Measurements from ENCODE around the gene DMXL1.
"Not testable (repeated sequence)": the region's sequence is repeated elsewhere in the genome, so short reads cannot be mapped to it uniquely, and the experiment has no call there.

The DMXL1 gene

DNA sequence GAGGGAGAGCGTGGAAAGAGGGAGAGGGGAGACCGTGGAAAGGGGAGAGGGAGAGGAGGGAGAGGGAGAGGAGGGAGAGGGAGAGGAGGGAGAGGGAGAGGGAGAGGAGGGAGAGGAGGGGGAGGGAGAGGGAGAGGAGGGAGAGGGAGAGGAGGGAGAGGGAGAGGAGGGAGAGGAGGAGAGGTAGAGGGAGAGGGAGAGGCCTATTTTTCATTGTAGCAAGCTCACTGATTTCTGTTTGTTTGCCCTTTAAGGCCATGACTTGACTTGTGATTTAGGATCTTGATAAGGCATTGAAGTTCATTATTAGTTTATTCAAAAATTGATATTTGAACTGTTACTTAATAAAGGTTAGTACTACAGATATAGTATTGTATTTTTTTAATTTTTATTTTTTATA, 52.4 kb downstream of the DMXL1 start:
- no peak for DNase-seq

DNA sequence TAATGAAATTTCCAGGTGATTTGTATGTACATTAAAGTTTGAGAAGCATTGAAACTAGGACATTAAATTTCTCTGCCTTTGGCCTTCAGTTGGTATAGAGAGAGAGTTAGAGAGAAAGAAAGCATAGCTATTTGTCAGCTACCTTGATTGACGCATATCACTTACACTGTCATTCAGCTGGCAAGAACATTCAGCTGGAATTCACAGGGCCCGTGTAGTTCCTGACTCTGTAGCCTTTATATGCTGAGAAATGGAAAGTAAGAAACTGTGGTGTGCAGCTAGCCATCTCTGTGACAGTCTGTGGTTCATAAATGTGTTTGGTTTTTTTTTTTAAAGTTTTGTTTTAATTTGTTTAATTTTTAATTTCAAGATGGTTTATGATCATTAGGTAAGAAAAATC, 58.9 kb downstream of the DMXL1 start:
- no peak for DNase-seq

DNA sequence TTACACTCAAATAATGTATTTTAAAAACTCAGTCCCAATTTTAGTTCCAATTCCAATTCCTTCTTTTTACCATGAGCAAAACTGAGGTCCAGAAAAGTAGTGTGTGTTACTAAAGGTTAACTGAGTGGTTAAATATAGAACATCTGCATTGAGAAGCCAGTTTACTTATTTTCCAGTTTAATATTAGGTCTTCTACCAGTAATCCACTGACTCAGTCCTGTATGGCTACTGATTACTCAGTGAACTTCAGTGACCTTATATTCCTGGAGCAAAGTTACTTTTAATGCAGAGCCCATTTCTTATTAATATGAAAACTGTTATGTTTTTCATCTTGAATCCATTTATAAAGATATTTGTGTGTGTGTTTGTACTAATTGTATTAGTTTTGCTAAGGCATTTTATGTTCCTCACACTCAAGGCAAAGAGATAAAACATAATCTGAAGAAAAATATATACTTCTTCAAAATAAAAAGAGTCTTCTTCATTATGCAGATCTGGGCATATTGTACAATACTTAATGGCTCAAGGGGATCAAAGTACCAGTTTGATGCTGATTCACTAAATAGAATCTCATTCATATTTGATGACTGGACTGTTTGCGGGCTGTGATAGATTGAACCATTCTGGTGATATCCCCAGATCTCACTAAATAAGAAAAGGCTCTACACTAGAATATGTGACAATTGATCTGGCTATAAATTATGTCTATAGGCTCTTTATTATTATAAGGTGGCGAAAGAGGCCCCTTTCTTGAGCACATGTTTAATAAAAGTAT, 60.8 kb downstream of the DMXL1 start:
- no peak for DNase-seq

DNA sequence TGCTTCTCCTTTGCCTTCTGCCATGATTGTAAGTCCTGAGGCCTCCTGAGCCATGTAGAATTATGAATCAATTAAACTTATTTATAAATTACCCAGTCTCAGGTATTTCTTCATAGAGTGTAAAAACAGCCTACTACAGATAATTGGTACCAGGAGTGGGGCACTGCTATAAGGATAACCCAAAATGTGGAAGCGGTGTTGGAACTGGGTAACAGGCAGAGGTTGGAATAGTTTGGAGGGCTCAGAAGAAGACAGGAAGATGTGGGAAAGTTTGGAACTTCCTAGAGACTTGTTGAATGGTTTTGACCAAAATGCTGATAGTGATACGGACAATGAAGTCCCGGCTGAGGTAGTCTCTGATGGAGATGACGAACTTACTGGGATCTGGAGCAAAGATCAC, 64.9 kb downstream of the DMXL1 start:
- not testable (repeated sequence) for DNase-seq

DNA sequence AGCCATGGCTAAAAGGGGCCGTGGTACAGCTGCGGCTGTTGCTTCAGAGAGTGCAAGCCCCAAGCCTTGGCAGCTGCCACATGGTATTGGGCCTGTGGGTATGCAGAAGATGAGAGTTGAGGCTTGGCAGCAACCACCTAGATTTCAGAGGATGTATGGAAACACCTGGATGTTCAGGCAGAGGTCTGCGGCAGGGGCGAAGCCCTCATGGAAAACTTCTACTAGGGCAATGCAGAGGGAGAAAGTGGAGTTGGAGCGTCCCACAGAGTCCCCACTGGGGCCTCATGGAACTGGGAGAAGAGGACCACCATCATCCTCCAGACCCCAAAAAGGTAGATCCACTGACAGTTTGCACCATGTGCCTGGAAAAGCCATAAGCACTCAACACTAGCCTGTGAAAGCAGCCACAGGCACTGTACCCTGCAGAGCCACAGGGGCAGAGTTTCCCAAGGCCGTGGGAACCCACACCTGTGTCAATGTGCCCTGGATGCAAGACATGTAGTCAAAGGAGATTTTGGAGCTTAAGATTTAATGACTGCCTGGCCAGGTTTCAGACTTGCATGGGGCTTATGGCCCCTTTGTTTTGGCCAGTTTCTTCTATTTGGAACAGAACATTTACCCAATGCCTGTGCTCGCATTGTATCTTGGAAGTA, 65.9 kb downstream of the DMXL1 start:
- no peak for DNase-seq

DNA sequence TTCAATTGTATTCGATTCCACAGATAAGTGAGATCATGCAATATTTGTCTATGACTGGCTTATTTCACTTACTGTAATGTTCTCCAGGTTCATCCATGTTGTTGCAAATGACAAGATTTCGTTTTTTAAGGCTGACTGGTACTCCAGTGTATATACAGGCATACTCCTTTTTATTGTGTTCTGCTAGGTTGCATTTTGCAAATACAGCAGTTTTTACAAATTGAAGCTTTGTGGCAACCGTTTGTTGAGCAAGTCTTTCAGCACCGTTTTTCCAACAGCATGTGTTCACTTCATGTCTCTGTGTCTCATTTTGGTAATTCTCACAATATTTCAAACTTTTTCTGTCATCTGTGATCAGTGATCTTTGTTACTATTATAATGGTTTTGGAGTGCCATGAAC, 82.7 kb downstream of the DMXL1 start:
- DNase-seq, result no peak

DNA sequence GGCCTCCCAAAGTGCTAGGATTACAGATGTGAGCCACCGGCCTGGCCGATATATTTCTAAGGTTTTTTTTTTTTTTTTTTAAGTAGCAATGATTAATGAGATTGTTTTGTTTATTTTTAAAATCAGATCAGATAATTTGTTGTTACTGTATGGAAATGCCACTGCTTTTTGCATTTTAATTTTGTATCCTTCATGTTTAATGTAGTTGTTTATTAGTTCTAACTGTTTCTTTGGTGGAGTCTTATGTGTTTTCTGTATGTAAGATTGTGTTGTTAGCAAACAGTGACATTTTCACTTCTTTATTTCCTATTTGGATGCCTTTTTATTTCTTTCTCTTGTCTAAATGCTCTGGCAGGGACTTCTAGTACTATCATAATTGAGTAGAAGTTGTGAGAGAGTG, 87.3 kb downstream of the DMXL1 start:
- no peak for DNase-seq

DNA sequence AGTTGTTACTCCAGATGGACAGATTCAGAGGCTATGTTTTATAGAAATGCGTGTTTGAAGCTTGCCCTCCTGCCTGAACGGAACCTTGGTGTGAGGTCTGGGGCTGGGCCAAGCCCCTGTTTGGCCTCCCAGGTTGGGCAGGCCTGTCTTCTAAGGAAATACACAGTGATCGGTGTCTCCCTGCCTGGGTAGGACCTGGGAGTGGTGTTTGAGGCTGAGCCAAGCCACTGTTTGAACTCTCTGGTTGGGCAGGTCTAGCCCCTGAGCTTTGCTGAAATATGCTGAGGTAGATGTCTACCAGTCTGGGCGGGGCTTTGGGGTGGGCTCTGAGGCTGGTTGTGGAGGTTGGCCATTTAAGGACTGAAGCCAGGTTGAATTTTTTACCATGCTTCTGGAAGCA, 90.5 kb downstream of the DMXL1 start:
- DNase-seq, result no peak

DNA sequence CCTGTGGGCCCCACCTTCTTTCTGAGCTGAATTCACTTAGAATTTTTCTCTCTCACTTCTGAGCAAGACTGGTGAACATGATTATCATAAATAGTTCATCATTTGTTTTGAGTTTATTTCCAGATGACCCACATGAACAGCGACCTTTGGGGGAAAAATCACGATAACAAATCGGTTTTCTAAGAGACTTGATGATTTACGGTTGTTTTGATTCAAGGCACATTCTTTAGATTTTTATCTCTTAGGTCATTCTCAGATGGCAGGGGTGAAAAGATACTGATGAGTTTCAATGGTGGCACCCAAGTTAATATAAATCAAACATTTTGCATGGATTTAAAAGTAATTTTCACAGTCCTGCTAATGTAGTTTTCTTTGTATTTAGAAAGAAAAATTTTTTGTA, 95.1 kb downstream of the DMXL1 start:
- no peak for DNase-seq

DNA sequence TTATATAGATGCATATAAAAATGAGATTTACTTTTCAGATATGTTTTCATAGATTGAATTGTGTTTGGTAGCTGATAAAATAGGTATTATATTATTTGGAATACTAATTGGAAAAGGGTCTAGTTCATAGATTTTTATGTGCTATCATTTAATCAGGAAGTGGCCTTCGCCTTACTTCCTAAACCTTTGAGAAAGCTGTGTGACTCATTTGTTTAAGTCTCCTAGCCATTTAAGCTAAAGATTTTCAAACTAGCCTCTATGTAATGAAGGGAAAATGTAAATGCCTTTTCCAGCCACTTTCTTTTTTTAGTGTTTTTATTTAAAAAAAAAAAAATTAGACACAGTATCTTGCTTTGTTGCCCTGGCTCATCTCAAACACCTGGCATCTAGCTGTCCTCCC, 97.5 kb downstream of the DMXL1 start:
- no peak for DNase-seq

DNA sequence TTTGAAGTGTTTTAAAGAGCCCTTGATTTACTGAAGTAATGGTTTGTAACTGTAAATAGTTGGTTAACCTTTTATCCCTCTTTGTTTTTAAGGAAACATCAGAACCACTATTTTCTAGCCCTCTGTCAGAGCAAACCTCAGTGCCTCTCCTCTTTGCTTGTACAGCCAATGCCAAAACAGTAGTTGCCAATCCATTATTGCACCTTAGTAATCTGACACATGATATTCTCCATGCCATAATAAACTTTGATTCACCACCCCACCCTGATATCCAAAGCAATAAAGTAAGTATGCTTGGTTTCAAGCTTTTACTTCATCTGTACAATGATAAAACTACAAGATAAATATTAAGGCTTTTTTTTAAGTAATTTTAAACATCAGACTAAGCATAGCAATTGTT, 100.8 kb downstream of the DMXL1 start:
- no peak for DNase-seq

DNA sequence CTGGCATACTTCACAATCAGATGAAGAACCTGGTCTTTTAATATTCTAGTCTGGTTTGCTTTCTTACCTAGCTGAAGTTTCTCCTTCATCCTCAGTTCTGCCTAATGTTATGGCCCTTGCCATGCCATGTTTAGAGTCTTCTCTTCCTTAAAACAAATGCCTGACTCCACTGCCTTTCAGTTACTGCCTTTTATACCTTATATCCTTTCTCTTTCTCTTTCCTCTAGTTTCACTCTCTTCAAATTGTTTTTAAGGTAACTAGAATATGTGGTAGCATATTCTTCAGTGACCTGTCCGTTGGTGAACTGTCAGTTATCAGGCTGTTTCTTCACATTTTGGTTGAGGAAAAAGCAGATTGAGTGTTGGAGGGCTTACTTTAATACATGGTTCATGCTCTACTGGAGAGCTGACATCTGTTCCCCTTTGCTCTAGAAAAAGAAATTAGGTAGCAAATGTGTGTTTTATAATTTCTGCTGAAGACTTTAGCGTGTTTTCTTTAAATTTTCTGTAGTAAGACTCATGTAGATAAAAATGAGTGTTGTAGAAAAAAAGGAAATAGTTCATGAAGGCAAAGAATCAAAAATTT, 103.8 kb downstream of the DMXL1 start:
- no peak for DNase-seq

DNA sequence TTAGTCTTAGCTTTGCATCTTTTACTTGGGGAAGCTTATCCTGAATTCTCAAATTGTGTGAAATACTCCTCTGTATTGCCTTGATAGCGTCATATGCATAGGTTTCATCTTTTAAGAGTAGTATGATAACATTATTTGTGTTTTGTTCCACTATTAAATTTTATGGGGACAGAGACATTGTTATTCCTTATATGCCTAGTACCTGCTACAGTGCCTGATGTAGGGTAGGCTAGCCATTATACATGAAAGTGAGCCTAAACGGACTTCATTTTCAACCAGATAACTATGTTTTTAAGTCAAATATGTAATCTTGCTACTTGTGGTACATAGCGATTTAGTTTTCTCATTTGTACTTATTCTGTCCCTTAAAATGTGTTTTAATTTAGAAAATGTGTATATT, 105.9 kb downstream of the DMXL1 start:
- DNase-seq, result no peak

DNA sequence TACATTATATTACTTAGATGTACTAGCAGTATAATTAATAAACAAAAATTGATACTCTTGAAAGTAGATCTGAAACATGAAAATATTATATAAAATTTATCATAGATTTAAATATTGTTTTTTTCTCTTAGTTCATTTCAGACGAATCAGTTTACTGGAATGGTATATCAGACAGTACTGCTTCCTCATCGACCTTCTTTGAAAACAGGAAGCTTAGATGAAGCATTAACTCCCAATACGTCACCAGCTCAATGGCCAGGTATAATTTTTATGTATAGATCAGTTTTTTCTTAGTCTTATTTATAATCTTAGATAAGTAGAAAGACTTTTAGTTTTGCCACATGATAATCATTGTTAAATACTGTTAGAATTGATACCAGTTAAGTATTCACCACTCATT, 106.3 kb downstream of the DMXL1 start:
- no peak for DNase-seq

DNA sequence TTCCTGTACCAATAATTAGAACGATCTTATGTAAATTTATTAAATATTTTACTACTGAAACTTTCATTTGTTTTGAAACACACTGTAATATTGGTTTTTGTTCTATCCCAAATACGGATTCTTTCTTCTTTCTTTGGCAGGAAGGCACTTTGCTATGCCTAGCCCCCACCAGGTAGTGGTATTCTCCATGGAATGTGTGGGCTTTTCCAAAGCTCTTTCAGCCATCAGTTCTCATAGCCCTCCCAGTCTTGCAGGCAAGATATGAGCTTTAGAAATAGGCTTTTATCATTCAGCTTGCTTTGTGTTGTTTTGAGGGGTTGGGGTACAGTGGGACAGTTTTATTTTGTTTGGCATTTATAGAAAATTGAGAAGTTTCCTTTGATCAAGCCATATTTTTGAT, 107.5 kb downstream of the DMXL1 start:
- no peak for DNase-seq

DNA sequence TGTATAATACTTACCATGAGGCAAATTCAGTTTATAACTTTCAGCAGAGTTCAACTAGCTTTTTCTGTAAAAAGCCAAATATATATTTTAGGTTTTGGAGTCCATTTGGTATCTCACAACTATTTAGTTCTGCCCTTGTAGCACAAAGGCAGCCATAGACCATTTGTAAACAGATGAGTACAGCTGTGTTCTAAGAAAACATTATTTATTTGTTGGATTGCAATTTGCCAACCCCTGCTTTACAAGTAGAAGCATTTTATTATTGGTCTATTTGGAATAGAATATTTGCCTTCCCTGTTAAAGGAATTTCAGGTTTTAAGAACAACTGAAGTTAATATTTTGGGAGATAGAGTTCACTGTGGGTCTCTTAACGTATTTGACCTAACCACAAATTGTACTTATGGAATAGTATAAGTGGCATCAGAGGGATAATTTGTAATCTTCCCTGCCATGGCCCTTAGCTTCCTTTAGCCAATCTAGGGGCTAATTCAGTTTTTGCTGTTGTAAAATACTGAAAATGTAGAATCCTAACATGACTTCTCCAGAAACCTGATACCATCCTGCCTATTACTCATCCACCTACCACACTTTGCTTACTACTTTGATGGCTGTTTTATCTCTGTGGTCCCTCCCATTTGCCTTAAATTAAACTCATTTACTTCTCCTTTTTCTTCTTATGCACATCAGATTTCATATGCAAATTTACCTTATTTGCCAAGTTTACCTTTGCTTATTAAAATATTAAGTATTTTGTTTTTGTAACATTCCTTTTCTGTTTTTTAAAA, 109.2 kb downstream of the DMXL1 start:
- DNase-seq, result no peak

DNA sequence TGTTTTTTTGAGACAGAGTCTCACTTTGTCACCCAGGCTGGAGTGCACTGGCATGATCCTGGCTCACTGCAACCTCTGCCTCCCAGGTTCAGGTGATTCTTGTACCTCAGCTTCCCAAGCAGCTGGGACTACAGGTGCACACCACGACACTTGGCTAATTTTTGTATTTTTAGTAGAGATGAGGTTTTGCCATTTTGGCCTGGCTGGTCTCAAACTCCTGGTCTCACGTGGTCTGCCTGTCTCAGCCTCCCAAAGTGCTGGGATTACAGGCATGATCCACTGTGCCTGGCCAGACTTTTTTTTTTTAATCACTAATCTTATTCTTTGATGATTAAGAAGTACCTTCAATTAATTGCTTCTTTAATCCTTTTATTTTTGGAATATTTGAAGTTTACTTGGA, 114.6 kb downstream of the DMXL1 start:
- not testable (repeated sequence) for DNase-seq

DNA sequence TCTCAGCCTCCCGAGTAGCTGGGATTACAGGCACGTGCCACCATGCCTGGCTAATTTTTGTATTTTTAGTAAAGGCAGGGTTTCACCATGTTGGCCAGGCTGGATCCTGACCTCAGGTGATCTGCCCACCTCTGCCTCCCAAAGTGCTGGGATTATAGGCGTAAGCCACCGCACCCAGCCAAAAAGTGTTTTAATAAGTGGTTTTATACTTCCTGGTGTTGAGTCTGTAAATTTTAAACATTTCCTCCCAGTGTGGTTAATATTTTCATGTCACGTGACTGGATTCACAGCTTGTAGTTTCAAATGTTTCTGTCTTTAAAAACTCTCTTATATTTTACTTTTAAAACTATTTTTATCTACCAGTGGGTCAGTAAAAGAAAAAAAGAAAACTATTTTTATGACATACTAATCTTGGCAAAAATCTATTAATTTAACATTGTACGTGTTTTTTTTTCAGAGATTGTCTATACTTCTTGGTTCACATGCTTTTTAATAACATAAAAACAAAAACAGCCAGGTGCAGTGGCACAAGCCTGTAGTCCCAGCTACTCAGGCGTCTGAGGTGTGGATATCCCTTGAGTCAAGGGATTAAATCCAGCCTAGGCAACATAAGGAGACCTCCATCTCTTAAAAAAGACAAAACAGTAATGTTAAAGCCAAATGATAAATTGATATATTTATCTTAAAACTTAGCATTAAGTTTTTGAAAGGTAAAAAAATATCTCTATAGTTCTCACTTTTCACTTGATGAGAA, 117.1 kb downstream of the DMXL1 start:
- no peak for DNase-seq

DNA sequence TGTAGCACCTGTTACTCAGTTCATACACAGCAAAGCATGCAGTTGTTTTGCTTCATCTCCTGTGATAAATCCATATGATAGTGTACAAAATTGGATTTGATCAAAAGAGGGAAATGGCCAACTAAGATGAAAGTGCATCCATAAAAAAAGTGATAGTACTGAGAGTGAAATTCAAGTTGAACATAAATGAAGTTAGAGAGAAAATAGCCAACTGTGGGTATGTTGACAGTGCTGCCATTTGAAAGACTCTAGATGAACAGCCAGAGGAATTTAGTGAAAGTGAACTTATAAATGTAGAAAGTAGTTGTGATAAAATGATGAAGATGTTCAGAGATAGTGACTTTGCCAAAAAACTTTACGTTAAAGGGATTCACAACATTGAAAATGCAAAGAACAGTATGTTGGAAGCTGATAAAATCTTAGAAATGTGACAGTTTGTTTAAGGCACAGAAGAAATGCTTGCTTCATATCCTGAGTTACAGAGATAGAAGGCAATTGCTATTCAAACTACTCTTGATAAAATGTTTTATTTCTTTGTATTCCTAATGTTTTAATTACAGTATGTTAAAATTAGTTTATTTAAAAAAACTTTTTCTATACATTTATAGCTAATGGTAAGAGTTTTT, 119.7 kb downstream of the DMXL1 start:
- DNase-seq, result no peak

DNA sequence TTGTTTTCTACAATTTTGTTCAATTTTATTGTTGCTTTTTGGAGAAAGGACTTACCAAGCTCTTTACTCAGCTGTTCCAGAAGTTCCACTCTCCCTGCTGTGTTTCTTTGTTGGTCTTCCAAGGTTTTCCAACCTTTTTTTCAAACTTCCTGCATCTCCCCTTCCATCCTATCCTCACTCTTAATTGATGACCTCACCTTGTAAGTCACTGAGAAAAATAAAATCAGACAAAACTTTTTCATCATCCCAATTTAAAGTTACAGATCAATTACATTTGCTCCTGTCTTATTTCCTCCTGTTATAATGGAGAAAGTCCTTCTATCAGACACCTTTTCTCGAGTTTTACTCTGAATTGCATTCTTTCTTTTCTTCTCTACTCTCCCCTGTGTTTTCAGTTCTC, 121.1 kb downstream of the DMXL1 start:
- DNase-seq, result no peak

DNA sequence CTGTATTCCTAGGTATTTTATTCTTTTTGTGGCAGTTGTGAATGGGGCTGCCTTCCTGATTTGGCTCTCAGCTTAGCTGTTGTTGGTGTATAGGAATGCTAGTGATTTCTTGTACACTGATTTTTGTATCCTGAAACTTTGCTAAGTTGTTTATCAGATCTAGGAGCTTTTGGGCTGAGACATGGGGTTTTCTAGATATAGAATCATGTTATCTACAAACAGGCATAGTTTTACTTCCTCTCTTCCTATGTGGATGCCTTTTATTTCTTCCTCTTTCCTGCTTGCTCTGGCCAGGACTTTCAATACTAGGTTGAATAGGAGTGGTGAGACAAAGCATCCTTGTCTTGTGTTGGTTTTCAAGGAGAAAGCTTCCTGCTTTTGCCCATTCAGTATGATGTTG, 129.9 kb downstream of the DMXL1 start:
- DNase-seq, result no peak

DNA sequence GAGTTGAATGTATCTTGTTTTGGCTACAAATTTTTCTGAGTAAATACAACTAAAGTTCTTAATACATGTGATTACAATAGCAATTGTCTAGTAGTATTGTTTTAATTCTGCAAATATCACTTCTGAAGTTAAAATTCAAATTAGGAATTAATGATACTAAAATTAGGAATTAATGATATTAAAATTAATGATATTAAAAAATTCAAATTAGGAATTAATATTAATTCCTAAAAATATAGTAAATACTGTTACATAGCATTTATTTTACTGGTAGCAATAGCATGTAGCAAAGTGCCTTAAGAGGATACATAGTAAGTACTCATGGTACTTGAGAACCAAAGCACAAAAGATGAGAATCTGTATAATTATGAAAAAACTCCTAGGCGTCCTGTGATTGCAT, 136.2 kb downstream of the DMXL1 start:
- DNase-seq, result no peak

DNA sequence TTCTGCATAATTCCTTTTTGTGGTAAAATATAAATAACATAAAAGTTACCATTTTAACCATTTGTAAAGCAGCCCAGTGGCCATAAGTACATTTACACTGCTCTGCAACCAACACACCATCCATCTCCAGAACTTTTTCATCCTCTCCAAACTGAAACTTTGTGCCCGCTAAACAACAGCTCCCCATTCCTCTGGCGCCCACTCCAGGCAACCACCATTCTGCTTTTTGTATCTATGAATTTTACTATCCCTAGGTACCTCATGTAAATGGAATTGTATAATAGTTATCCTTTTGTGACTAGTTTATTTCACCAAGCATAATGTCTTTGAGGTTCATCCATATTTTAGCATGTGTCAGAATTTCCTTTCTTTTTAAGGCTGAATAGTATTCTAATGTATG, 141.1 kb downstream of the DMXL1 start:
- no peak for DNase-seq
